H7 (cell line): ENCODE data around the gene SAMD8. TPM values are rescaled to one million over a fixed set of nuclear protein-coding genes. Genes with fewer than 3 reads are reported as not detected.
A peak's percentile ranks its signal among the peaks of the same experiment; 100 is the strongest.
"Not testable (repeated sequence)": the region's sequence is repeated elsewhere in the genome, so short reads cannot be mapped to it uniquely, and the experiment has no call there.

Experiments
- DNase-seq: peaks from one replicate; pipeline ENCODE4 v3.0.0; 2012
- H3K27me3 ChIP-seq: 2 replicates; pipeline ENCODE4 v1.6.0; 2011; ENCODE audit warnings: mild to moderate bottlenecking, low read length; ENCODE audit not compliant: control insufficient read depth, insufficient read depth
- H3K36me3 ChIP-seq: replicated peaks from 2 replicates; pipeline ENCODE4 v1.5.1; 2011; ENCODE audit warnings: low read length; ENCODE audit not compliant: control insufficient read depth, insufficient read depth
- H3K4me3 ChIP-seq: 2 replicates; pipeline ENCODE4 v1.5.1; 2011; ENCODE audit warnings: low read depth, mild to moderate bottlenecking, control low read depth, low read length, moderate library complexity; ENCODE audit not compliant: insufficient read depth
- total RNA-seq: library from RNA; depleted of rRNA; stranded (reverse); fragments of >200 nt; shearing (Covaris generic); gene quantifications from 2 replicates; pipeline ENCODE4 v1.2.3, GENCODE V29; 2014

The SAMD8 gene
- total RNA-seq, 1 experiment from 2014 or later = 13.2 TPM

DNA sequence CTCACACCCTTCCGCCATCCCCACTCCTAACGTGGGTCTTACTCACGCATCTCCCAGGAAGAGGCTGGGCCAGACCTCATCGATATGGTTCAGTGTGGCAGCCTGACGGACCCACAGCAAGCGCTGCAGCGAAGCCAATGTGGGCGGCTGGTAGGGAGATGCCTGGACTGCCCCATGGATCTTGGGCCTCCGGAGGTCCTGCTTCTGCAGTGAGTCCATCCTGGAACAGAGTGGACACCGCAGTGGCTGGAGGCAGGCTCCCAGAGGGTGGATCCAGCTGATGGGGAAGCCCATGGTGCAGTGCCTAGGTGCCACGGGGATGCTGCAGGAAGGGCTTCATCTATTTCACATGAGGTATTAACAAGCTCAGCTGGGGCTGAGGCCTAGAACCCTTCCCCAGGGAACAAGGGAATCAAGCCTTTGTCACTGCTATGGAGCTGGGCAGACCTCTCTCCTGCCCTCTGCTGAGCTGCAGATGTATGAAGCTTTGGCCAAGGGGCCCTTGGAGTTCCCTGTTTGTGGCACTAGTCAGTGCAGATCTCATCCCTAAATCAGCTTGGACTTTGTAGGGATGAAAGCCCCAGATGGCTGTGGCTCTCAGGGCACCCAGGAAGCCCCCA is 13.7 kb upstream of the SAMD8 start:
- Histone ChIP-seq H3K36me3 (no peaks in the 10 kb centered on the region), H3K4me3 (no peak overlapping the region), H3K27me3 (no peaks in the 10 kb centered on the region)
- DNase-seq = peak; percentile 73

DNA sequence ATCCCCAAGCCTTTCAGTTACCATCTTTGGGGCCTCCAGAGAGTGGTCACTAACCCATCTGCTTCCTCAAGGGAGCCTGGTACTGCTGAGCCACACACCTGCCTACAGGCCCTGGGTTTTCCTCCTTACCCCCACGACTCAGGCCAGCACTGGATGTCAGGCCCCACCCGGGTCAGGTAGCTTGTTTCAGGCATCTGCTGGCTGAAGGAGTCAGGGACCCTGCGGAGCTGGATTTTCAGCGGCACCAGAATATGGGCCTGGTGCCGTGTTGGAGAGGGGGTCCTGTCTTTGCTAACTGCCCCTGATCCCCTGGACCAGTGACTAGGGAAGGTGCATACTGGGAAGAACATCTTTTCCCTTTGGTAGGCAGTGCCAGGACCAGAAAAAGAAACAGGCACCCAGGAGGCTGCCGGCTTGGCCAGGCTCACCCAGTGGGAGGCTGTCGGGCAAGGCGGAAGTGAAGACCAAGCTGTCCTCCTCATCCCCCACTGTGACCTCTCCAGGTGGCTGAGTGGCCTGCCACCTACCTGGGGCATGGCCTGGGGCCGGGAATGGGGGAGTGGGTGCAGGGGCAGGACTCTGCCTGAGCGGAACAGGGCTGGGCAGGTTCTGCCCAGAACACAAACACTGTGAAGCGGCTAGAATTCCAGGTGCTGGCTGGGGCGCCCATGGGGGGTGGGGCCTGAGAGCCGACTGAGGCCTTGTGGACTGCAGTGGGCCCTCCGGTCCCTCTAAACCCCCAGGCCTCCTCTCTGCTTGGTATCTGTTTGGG is 12.4 kb upstream of the SAMD8 start:
- H3K27me3 ChIP-seq = no peaks in the 10 kb centered on the region

DNA sequence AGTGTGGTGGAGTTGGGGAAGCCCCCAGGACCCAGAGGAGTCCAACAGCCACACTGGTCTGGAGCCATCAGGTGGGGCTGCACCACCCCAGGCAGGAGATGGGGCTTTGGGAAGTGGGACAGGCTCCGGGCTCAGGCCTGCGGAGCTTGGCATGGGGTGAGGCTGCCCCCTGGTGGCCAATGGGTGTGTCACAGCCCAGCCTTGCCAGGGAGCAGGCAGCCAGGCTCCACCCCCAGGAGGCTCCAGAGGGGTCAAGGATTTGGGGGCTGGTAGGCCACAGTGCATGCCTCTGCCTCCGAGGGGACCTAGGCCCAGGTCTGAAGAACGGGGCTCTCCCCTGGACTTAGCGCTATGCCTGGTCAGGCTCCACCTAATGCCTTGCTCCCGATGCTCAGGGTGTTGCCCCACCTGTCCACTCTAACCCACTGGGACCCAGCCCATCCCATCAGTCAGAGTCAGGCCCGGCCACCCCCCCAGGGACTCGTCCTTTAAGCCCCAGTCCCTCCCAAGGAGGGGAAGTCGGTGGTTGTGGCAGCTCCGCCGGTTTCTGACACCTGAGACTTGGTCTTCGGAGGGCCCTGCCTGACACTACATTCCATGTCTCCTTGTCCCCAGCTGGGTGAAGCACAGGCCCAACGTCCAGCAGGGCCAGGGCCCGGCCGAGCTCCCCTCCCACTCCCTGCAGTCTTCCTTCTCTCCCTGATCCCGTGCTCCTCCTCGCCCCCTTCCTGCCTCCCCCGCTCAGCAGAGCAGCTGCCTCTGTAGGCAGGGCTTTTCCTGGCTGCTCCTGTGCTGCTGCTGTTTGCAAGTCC is 11.3 kb upstream of the SAMD8 start:
- Histone ChIP-seq H3K27me3 (no peaks in the 10 kb centered on the region), H3K36me3 (no peaks in the 10 kb centered on the region), H3K4me3 (no peak overlapping the region)
- DNase-seq = peak; percentile 97

More for the DNA sequence above, 12.4 kb upstream of the SAMD8 start:
- Histone ChIP-seq H3K4me3 (no peak overlapping the region), H3K36me3 (no peaks in the 10 kb centered on the region)
- peak; percentile 53 for DNase-seq

DNA sequence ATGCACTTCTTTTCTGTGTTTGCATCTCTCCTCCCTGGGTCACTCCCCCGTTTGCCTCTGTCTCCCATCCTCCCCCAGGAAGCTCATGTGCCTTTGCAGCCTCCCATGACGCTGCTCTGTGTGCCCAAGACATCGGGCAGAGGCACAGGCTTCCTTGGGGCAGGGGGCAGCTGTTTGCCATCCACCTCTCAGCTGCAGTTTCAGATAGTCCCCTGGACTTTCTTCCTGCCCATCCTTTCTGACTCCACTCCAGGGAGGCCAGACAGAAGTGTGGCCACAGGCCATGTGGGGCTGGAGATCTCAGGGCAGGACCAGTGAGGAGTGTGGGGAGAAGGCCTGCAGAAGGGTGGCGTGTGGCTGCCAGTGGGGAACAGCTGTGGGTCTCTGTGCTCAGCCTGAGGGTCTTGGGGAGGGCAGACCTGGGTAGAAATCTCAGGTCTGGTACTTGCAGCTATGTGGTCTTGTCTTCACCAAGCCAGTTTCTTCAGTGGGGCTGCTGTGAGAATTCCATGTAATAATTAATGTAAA is 10.6 kb upstream of the SAMD8 start:
- no peaks in the 10 kb centered on the region for H3K36me3 ChIP-seq

DNA sequence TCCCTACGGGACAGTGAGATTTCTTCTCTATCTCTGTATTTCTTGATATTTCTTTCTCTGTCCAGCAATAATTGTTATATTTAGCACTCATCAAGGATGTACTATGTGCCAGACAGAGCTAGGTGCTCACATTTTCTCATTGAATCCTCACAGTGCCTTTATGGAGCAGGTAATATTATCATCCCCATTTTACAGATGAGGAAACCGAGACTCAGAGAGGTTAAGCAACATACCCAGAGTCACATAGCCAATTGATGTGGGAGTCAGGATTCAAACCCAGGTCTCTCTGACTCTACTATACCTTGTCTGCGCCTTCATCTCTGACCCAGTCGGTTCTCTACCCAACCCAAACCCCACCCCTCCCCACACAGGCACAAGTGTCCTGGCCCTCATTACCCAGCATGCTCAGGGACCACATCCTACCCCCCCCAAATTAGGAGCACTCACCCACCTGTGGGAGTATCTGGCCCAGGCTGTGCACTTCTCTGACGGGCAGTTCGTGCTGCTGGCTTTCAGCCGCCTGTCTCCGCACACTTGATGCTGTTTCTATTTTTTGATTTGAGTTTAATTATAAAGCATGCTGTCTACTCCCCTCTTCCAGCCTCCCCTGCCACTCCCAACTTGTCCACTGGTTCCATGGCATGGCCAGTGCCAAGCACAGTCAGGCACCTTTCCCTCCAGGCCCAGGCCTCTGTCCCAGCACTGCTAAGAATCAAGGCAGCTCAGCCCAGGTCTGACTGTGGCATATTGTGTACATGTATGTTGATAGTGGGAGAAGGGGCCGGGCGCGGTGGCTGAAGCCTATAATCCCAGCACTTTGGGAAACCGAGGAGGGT is 9.8 kb upstream of the SAMD8 start:
- Histone ChIP-seq H3K4me3 (no peak overlapping the region), H3K36me3 (no peaks in the 10 kb centered on the region), H3K27me3 (no peaks in the 10 kb centered on the region)
- no peak for DNase-seq

More for the DNA sequence above, 10.6 kb upstream of the SAMD8 start:
- DNase-seq = no peak
- H3K4me3 ChIP-seq = no peak overlapping the region
- no peaks in the 10 kb centered on the region for H3K27me3 ChIP-seq

DNA sequence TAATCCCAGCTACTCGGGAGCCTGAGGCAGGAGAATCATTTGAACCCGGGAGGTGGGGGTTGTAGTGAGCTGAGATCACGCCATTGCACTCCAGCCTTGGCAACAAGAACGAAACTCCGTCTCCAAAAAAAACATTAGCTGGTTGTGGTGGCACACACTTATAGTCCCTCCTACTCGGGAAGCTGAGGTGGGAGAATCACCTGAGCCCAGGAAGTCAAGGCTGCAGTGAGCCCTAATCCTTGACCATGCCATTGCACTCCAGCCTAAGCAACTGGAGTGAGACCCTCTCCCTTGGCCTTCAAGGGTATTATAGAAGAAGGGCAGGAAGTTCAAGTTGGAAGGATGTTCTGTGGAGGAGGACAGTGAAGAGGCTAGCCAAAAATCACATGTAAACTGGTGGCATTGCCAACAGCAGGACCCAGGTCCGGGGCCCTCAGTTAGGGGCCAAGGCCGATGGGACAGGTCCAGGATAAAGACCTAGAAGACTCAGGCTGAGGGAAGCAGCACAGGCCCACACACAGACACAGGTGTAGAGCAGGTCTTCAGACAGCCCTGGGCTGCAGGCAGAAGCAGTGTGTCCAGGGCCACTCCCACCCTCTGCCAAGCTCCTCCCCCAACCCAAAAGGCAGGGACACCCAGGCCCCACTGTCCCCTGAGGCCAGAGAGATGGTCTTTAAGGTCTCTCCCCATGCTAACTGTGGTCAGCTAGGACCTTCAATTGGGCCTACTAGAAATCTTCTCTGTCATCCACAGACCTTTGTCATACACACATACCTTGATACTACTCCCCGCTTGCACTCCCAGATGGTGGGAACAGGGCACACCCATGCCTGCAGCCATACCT is 8.4 kb upstream of the SAMD8 start:
- no peak for DNase-seq

DNA sequence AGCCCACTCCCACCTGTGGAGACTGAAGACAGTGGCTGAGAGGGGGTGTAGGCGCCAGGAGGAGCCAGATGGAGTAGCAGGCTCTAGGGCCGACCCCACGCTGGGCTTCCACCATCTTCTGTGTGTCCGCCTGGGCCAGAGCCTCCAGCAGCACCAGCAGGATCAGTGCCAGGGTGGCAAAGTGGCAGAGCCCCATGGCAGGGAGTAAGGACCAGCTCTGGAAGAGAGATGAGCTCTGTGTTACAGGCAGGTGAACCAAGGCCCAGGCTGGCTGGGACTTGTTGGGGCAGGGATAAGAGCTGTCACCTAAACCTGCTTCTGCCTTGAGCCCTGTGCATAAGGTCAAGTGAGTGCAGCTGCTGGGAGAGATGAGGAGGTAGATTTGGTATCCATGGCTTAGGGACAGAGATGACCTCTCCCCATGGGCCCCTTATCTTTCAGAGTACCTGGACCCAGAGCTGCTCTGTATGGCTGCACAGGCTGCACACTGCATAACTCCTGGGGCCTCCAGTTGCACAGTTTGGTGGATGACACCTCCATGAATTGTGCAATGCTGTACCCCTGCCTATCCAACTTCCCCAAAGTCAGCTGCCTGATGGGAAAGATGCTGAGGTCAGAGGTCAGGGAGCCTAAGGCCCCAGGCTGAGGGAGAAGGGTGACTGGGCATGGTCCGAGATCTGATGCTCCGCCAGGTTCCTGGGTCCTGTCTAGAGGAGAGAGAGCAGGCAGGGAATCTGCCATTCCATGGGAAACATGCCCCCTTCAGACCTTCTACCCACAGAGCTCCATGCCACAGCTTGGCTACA is 7.4 kb upstream of the SAMD8 start:
- DNase-seq = no peak
- no peak overlapping the region for H3K4me3 ChIP-seq
- H3K36me3 ChIP-seq = no peaks in the 10 kb centered on the region
- no peaks in the 10 kb centered on the region for H3K27me3 ChIP-seq

More for the DNA sequence above, 8.4 kb upstream of the SAMD8 start:
- no peaks in the 10 kb centered on the region for H3K27me3 ChIP-seq
- no peaks in the 10 kb centered on the region for H3K36me3 ChIP-seq
- no peak overlapping the region for H3K4me3 ChIP-seq

DNA sequence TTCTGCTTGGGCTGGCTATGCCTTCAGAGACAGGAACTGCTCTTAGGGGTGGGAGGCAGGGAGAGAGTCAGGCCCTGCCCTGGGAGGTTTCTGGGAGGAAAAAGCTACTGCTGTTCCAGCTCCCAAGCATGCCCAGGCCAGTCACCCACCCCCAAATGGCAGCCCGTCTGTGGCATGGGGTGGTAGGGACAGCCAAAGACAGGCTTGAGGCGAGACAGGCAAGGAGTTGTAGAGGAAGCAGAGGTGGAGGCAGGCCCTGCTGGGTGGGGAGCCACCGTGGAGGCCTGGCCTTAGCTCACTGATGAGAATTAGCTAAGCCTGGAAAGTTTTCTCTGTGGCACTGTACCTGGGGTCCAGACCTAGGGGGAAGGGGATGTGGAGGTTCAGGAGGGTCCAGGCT is 6.6 kb upstream of the SAMD8 start:
- H3K4me3 ChIP-seq = no peak overlapping the region
- H3K36me3 ChIP-seq = no peaks in the 10 kb centered on the region
- no peaks in the 10 kb centered on the region for H3K27me3 ChIP-seq
- DNase-seq = no peak

DNA sequence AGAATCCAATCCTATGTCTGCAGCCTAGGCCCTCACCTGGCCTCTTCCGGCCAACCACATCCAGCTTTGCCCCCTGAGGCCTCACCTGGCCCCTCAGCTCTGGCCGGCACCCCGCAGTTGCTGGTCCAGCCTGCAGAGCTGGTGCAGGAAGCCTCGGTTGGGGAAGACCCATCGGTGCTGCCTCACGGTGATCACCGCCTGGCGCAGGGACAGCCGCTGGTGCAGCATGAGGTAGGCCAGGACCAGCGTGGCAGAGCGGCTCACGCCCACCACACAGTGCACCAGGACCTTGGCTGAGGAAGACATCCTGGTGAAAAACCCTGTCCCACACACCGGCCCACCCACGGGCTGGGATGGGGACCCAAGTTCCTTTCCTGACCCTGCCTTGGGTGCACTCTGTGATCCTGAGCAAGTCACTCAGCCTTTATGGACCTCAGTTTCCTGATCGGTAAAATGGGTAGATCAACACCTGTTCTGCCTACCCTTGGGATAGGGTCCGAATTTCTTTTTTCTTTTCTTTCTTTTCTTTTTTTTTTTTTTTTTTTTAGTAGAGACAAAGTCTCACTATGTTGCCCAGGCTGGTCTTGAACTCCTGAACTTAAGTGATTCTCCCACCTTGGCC is 5.8 kb upstream of the SAMD8 start:
- no peak for DNase-seq
- Histone ChIP-seq H3K27me3 (no peaks in the 10 kb centered on the region), H3K36me3 (no peaks in the 10 kb centered on the region), H3K4me3 (no peak overlapping the region)

DNA sequence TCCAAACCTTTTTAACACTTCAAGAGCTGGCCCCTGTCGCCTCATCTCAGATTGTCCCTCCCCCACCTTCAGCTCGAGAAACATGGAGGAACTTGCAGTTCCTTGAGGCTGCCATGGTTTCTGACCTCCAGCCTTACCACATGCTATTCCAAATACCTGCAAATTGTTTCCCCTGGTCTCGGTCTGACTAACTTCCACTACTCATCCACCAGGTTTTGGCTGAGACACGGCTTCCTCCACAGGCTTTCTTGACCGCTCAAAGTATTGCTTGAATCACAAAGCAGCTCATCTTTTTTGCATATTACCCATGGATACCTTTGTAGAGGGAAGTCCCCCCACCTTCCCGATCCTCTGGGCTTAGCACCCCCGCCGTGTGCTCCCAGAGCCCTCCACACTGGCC is 5.2 kb upstream of the SAMD8 start:
- H3K36me3 ChIP-seq = no peaks in the 10 kb centered on the region
- no peaks in the 10 kb centered on the region for H3K27me3 ChIP-seq
- H3K4me3 ChIP-seq = no peak overlapping the region
- DNase-seq = peak; percentile 89

DNA sequence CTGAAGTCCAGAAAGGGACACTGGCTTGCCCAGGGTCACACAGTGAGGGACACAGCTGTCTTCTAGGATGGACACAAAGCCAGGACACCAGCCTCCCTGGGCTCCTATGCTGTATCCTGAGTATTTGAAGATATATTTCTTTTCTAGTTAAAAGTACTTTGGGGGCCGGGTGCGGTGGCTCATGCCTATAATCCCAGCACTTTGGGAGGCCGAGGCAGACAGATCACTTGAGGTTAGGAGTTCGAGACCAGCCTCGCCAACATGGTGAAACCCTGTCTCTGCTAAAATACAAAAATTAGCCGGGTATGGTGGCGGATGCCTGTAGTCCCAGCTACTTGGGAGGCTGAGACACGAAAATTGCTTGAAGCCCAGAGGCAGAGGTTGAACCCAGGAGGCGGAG is 4.6 kb upstream of the SAMD8 start:
- not testable (repeated sequence) for H3K4me3 ChIP-seq, DNase-seq, H3K27me3 ChIP-seq, H3K36me3 ChIP-seq
